WTC11 (cell line): ENCODE results near the gene TGM2.

Experiments used
- CBFB ChIP-seq: sonication (generic); formaldehyde crosslinking; IDR thresholded peaks from 2 replicates; pipeline ENCODE4 v1.8.1; 2022; ENCODE audit warnings: mild to moderate bottlenecking, low read depth, missing genetic modification reagents
- CREM ChIP-seq: sonication (generic); formaldehyde crosslinking; IDR thresholded peaks from 2 replicates; pipeline ENCODE4 v1.8.1; 2022; ENCODE audit warnings: mild to moderate bottlenecking, missing genetic modification reagents, moderate library complexity
- GABPB1 ChIP-seq: sonication (generic); formaldehyde crosslinking; IDR thresholded peaks from 2 replicates; pipeline ENCODE4 v1.8.1; 2023; ENCODE audit warnings: mild to moderate bottlenecking, missing genetic modification reagents
- KAT7 ChIP-seq: sonication (generic); formaldehyde crosslinking; IDR thresholded peaks from 2 replicates; pipeline ENCODE4 v1.8.1; 2023; ENCODE audit warnings: missing genetic modification reagents, mild to moderate bottlenecking, borderline replicate concordance

DNA sequence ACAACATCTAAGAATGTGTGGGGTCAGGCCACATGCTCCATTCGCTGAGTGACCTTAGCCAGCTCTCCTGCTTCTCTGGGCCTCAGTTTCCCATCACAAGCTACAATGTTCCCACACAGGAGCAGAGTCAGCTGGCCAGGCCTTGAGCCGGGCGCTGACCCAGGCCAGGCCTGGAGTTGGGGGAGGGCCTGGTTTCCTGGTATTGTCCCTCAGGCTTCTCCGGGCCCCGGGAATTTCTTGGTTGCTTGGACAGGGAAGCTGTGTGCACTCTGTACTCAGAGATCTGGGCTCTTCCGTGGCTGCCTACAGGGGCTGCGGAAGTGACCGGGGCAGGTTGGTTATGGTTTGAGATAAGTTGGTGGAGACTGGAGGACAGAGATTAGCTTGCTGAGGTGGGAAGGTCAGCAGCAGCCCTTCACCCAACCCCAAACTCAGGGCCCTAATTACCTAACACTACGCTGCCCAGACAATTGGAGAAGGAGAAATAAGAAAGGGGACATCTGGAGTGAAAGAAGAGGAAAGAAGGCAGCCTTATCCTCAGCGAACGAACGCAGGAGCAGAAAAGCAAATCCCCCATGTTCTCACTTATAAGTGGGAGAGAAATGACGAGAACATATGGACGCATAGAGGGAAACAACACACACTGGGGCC lies 6.2 kb downstream of the TGM2 start:
- TF ChIP-seq KAT7 (CRISPR knock-in tag) (no peak), CBFB (CRISPR knock-in tag) (no peak), CREM (CRISPR knock-in tag) (no peak), GABPB1 (CRISPR knock-in tag) (no peak)
